GM12878 (cell line): ENCODE results near the gene DIO2. TPM values are rescaled to one million over a fixed set of nuclear protein-coding genes. Genes with fewer than 3 reads are reported as not detected.

Experiments used
- ATAC-seq: fragments of 200-7000 bp; cut with Tn5 transposase; 3 replicates; pipeline ENCODE4 v1.9.1; 2020; ENCODE audit warnings: mild to moderate bottlenecking, moderate library complexity
- BruUV-seq: library from RNA; stranded (reverse); fragments of 400-500 nt; replicated peaks from 2 replicates; lab custom pipeline; 2021; lab: Mats Ljungman, UMichigan
- CTCF ChIA-PET: fragments of 300-600 bp; sonication (Branson Sonifier 250); formaldehyde crosslinking; extraction: SDS; loops from one replicate; lab custom pipeline; 2021; ENCODE audit warnings: inconsistent platforms; lab: Yijun Ruan, JAX
- POLR2A ChIA-PET: fragments of 350-600 bp; formaldehyde crosslinking; extraction: SDS; loops from one replicate; lab custom pipeline; 2021; ENCODE audit warnings: inconsistent platforms; lab: Charles Lee
- RAD21 ChIA-PET: fragments of 300-600 bp; sonication (Branson Sonifier 250); formaldehyde crosslinking; loops from one replicate; lab custom pipeline; 2023; ENCODE audit warnings: antibody characterized with exemption; ENCODE audit not compliant: unreplicated experiment; lab: Charles Lee
- SMC1A ChIA-PET: fragments of 300-600 bp; sonication (Branson Sonifier 250); formaldehyde crosslinking; loops from one replicate; lab custom pipeline; 2023; ENCODE audit not compliant: unreplicated experiment, uncharacterized antibody; lab: Charles Lee
- DNase-seq: peaks from one replicate; pipeline ENCODE4 v3.0.0-alpha.2; 2011; ENCODE audit warnings: low read depth, low spot score
- FAIRE-seq: peaks from 3 replicates; lab custom pipeline; 2011; peaks lifted over from hg19 to GRCh38; lab: Jason Lieb, UNC
- H2AFZ ChIP-seq: 2 replicates; pipeline ENCODE4 v1.6.0; 2011; ENCODE audit warnings: low read depth, low read length, control low read depth; ENCODE audit not compliant: control insufficient read depth
- H3K27ac ChIP-seq: 2 replicates; pipeline ENCODE4 v1.5.1; 2011; ENCODE audit warnings: control low read depth; ENCODE audit not compliant: control insufficient read depth, insufficient read depth
- H3K27me3 ChIP-seq, 2 experiments: replicated peaks in 1 of 2; 2 replicates each; pipeline versions ENCODE4 v1.6.0 to v1.6.1; 2011; ENCODE audit warnings: low read length in 1 of 2; ENCODE audit not compliant: control insufficient read depth in 2 of 2, insufficient read depth in 2 of 2
- H3K36me3 ChIP-seq, 2 experiments: 2 replicates each; pipeline ENCODE4 v1.5.1; 2011; ENCODE audit warnings: low read length in 1 of 2; ENCODE audit not compliant: control insufficient read depth in 2 of 2, insufficient read depth in 2 of 2
- H3K4me1 ChIP-seq: 2 replicates; pipeline ENCODE4 v1.6.1; 2011; ENCODE audit warnings: mild to moderate bottlenecking, low read length, moderate library complexity, mixed read lengths; ENCODE audit not compliant: control insufficient read depth, insufficient read depth
- H3K4me2 ChIP-seq: 2 replicates; pipeline ENCODE4 v1.6.0; 2011; ENCODE audit warnings: control low read depth; ENCODE audit not compliant: control insufficient read depth, insufficient read depth
- H3K4me3 ChIP-seq: fragments of 200-600 bp; sonication (generic); 2 replicates; pipeline ENCODE4 v1.5.1; 2016
- H3K79me2 ChIP-seq: 2 replicates; pipeline ENCODE4 v1.6.0; 2011; ENCODE audit warnings: low read length; ENCODE audit not compliant: control insufficient read depth, insufficient read depth
- H3K9ac ChIP-seq: 2 replicates; pipeline ENCODE4 v1.8.0; 2011; ENCODE audit warnings: low read length, control low read depth, mixed read lengths; ENCODE audit not compliant: control insufficient read depth, insufficient read depth
- H3K9me3 ChIP-seq: replicated peaks from 3 replicates; pipeline ENCODE4 v1.5.1; 2011; ENCODE audit warnings: mild to moderate bottlenecking, low read length; ENCODE audit not compliant: control insufficient read depth, insufficient read depth
- H4K20me1 ChIP-seq: 2 replicates; pipeline ENCODE4 v1.6.0; 2011; ENCODE audit not compliant: control insufficient read depth, insufficient read depth
- BACH1 ChIP-seq: fragments of 450-650 bp; IDR thresholded peaks from 2 replicates; pipeline ENCODE4 v1.6.1; 2017; ENCODE audit warnings: mild to moderate bottlenecking, borderline replicate concordance
- CHD1 ChIP-seq: IDR thresholded peaks from 2 replicates; pipeline ENCODE4 v1.6.1; 2012; ENCODE audit warnings: low read depth, low read length, improper control_type of control experiment
- PAX5 ChIP-seq: IDR thresholded peaks from 2 replicates; pipeline ENCODE4 v1.6.1; 2011; ENCODE audit warnings: low read depth, low read length, borderline replicate concordance
- POU2F2 ChIP-seq: IDR thresholded peaks from 3 replicates; pipeline ENCODE4 v1.6.1; 2011; ENCODE audit warnings: low read depth, mild to moderate bottlenecking, low read length, borderline replicate concordance
- RB1 ChIP-seq: fragments of 450-650 bp; formaldehyde crosslinking; IDR thresholded peaks from 2 replicates; pipeline ENCODE4 v1.6.1; 2017; ENCODE audit warnings: mild to moderate bottlenecking, borderline replicate concordance
- RBBP5 ChIP-seq: fragments of 200-600 bp; sonication (generic); conservative IDR thresholded peaks from 2 replicates; pipeline ENCODE4 v1.6.1; 2016
- RCOR1 ChIP-seq: conservative IDR thresholded peaks from 2 replicates; pipeline ENCODE4 v1.6.1; 2012; ENCODE audit warnings: low read depth, low read length, improper control_type of control experiment
- TAF1 ChIP-seq: IDR thresholded peaks from 2 replicates; pipeline ENCODE4 v1.6.1; 2011; ENCODE audit warnings: mild to moderate bottlenecking, low read depth, low read length, borderline replicate concordance
- USF2 ChIP-seq: IDR thresholded peaks from 2 replicates; pipeline ENCODE4 v1.6.1; 2011; ENCODE audit warnings: low read depth, low read length, improper control_type of control experiment, borderline replicate concordance
- WRNIP1 ChIP-seq: IDR thresholded peaks from 2 replicates; pipeline ENCODE4 v1.6.1; 2011; ENCODE audit warnings: low read depth, low read length, improper control_type of control experiment, borderline replicate concordance
- ZNF622 ChIP-seq: fragments of 450-650 bp; IDR thresholded peaks from 2 replicates; pipeline ENCODE4 v1.6.1; 2017; ENCODE audit warnings: mild to moderate bottlenecking, inconsistent platforms
- WGBS: methylation state at CpG from one replicate; pipeline ENCODE4 v1.1.6; 2016; ENCODE audit warnings: low lambda C conversion rate; ENCODE audit not compliant: insufficient replicate concordance, insufficient coverage; ENCODE audit errors: missing lambda C conversion rate; 5-methylcytosine and 5-hydroxymethylcytosine counted together
- in situ Hi-C: fragments of 300-500 bp; cut with MboI; formaldehyde crosslinking; loops from 9 replicates; pipeline ENCODE4 v1.14.3; 2018; ENCODE audit warnings: mixed read lengths
- intact Hi-C: fragments of 100-400 bp; cut with micrococcal nuclease; formaldehyde crosslinking; loops from one replicate; pipeline ENCODE4 v1.14.2; 2022; ENCODE audit not compliant: unreplicated experiment
- polyA plus RNA-seq, 11 experiments: library from polyadenylated mRNA; depleted of rRNA in 4 of 11; unstranded in 6 of 11; stranded (reverse) in 5 of 11; fragments of >200 nt; fragmentation: Nextera tagmentation in 4 of 11; fragmentation: Illumina TruSeq in 1 of 11; extraction: Ambion mirVana in 4 of 11; extraction: Trizol in 1 of 11; gene quantifications; 1 replicate in 1 of 11; 2 replicates in 10 of 11; pipeline versions ENCODE4 v1.2.1 to v1.2.3, GENCODE V29; 2011 to 2016; ENCODE audit warnings: inconsistent platforms in 2 of 11, missing spikeins in 2 of 11, low read depth in 1 of 11
- total RNA-seq, 4 experiments: library from RNA; depleted of rRNA in 3 of 4; stranded (reverse); fragments of >200 nt in 3 of 4; fragmentation: Illumina TruSeq in 1 of 4; extraction: Trizol in 1 of 4; gene quantifications; 2 replicates each; pipeline versions ENCODE4 v1.2.1 to v1.2.3, GENCODE V29; 2013 to 2021
- TF ChIP-seq, protein P1 (sequence below): fragments of 450-650 bp; IDR thresholded peaks from 2 replicates; pipeline ENCODE4 v1.6.1; 2018; ENCODE audit warnings: borderline replicate concordance, mild to moderate bottlenecking; ENCODE audit not compliant: partially characterized antibody
- TF ChIP-seq, protein P2 (sequence below): fragments of 450-650 bp; IDR thresholded peaks from 2 replicates; pipeline ENCODE4 v1.6.1; 2017; ENCODE audit warnings: mild to moderate bottlenecking, moderate library complexity

The DIO2 gene
- total and polyA plus RNA-seq, 10 of the 15 experiments (the other 5 are each of a cell fraction or from before 2014, with no cell fraction given) = not detected

DNA sequence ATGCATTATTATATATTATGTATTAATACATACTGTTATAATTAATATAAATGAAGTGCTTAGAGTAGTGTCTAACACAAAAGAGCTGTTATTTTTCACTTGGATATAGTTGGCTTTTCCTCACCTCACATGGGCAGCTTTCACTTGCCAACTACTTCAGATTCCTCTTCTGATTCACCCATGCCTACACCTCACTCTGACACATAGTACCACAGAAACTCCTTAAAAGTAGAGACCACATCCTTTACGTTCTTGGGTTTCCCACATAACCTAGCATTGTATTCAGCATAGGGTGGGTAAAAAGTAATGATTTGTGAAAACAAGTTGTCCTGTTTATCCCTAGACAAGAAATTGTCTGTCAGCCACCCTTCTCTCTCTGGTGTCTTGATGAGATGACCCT, 61.0 kb downstream of the DIO2 start:
- in situ Hi-C loops = no loop called here
- 0% methylated on average over 1 of the region's 1 CpG for WGBS
- H3K4me2 ChIP-seq = no peak overlapping the region
- H3K9ac ChIP-seq = no peak overlapping the region
- ATAC-seq = no peak
- CTCF ChIA-PET = interaction anchor here (0.8 kb wide), 1 partner anchor 11 kb away, joined by 4 read pairs; no protein-coding TSS in a partner anchor
- no peak for FAIRE-seq
- H3K9me3 ChIP-seq = no peaks in the 10 kb centered on the region
- H4K20me1 ChIP-seq = no peaks in the 10 kb centered on the region
- BruUV-seq = no TSS peak
- RAD21 ChIA-PET = no interaction called here
- DNase-seq = no peak
- no peaks in the 10 kb centered on the region for H3K4me1 ChIP-seq
- POLR2A ChIA-PET = no interaction called here
- TF ChIP-seq, protein P1, sequence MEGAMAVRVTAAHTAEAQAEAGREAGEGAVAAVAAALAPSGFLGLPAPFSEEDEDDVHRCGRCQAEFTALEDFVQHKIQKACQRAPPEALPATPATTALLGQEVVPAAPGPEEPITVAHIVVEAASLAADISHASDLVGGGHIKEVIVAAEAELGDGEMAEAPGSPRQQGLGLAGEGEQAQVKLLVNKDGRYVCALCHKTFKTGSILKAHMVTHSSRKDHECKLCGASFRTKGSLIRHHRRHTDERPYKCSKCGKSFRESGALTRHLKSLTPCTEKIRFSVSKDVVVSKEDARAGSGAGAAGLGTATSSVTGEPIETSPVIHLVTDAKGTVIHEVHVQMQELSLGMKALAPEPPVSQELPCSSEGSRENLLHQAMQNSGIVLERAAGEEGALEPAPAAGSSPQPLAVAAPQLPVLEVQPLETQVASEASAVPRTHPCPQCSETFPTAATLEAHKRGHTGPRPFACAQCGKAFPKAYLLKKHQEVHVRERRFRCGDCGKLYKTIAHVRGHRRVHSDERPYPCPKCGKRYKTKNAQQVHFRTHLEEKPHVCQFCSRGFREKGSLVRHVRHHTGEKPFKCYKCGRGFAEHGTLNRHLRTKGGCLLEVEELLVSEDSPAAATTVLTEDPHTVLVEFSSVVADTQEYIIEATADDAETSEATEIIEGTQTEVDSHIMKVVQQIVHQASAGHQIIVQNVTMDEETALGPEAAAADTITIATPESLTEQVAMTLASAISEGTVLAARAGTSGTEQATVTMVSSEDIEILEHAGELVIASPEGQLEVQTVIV = no peak
- TF ChIP-seq ZNF622 (no peak), PAX5 (no peak), CHD1 (no peak), RCOR1 (no peak), WRNIP1 (no peak), USF2 (no peak), RB1 (no peak), POU2F2 (no peak), TAF1 (no peak), RBBP5 (no peak), BACH1 (no peak)
- TF ChIP-seq, protein P2, sequence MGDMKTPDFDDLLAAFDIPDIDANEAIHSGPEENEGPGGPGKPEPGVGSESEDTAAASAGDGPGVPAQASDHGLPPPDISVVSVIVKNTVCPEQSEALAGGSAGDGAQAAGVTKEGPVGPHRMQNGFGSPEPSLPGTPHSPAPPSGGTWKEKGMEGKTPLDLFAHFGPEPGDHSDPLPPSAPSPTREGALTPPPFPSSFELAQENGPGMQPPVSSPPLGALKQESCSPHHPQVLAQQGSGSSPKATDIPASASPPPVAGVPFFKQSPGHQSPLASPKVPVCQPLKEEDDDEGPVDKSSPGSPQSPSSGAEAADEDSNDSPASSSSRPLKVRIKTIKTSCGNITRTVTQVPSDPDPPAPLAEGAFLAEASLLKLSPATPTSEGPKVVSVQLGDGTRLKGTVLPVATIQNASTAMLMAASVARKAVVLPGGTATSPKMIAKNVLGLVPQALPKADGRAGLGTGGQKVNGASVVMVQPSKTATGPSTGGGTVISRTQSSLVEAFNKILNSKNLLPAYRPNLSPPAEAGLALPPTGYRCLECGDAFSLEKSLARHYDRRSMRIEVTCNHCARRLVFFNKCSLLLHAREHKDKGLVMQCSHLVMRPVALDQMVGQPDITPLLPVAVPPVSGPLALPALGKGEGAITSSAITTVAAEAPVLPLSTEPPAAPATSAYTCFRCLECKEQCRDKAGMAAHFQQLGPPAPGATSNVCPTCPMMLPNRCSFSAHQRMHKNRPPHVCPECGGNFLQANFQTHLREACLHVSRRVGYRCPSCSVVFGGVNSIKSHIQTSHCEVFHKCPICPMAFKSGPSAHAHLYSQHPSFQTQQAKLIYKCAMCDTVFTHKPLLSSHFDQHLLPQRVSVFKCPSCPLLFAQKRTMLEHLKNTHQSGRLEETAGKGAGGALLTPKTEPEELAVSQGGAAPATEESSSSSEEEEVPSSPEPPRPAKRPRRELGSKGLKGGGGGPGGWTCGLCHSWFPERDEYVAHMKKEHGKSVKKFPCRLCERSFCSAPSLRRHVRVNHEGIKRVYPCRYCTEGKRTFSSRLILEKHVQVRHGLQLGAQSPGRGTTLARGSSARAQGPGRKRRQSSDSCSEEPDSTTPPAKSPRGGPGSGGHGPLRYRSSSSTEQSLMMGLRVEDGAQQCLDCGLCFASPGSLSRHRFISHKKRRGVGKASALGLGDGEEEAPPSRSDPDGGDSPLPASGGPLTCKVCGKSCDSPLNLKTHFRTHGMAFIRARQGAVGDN = no peak
- no peak overlapping the region for H2AFZ ChIP-seq
- H3K27ac ChIP-seq = no peak overlapping the region
- no peaks in the 10 kb centered on the region for H3K79me2 ChIP-seq
- no peak overlapping the region for H3K4me3 ChIP-seq
- H3K36me3 ChIP-seq = no peaks in the 10 kb centered on the region
- intact Hi-C loops = no loop called here
- no peaks in the 10 kb centered on the region for H3K27me3 ChIP-seq
- SMC1A ChIA-PET = no interaction called here
